HCT116 (cell line): ENCODE results near the gene CDH4. TPM values are rescaled to one million over a fixed set of nuclear protein-coding genes. Genes with fewer than 3 reads are reported as not detected.

Experiments
- ATAC-seq: fragments of 200-7000 bp; cut with Tn5 transposase; 2 replicates; pipeline ENCODE4 v1.9.1; 2020; ENCODE audit warnings: mild to moderate bottlenecking, moderate library complexity
- BruUV-seq: library from RNA; stranded (reverse); fragments of 400-500 nt; replicated peaks from 2 replicates; lab custom pipeline; 2021; lab: Mats Ljungman, UMichigan
- CTCF ChIA-PET: fragments of 300-600 bp; sonication (Branson Sonifier 250); formaldehyde crosslinking; loops from one replicate; lab custom pipeline; 2021; ENCODE audit warnings: antibody characterized with exemption; lab: Charles Lee
- POLR2A ChIA-PET: fragments of 300-600, 350-600 bp; sonication (Branson Sonifier 250); formaldehyde crosslinking; loops from one replicate; lab custom pipeline; 2021; ENCODE audit warnings: antibody characterized with exemption; lab: Charles Lee
- RAD21 ChIA-PET, 2 experiments: fragments of 300-600 bp; sonication (Branson Sonifier 250); formaldehyde crosslinking; loops; one replicate each; lab custom pipeline; 2023; ENCODE audit warnings: low total read pairs in 2 of 2; ENCODE audit not compliant: uncharacterized antibody in 2 of 2, unreplicated experiment in 2 of 2, low non-redundant PET in 1 of 2; lab: Charles Lee
- DNase-seq: peaks from one replicate; pipeline ENCODE4 v3.0.0-alpha.2; 2010; ENCODE audit warnings: low read depth, low spot score
- H2AFZ ChIP-seq: fragments of 200-600 bp; shearing (Covaris generic), sonication (generic); 2 replicates; pipeline ENCODE4 v1.6.1; 2017; ENCODE audit warnings: low read depth, mixed run types, mixed read lengths, antibody characterized with exemption, low read length; ENCODE audit not compliant: poor library complexity, severe bottlenecking
- H3K27ac ChIP-seq: 2 replicates; pipeline ENCODE4 v1.5.1; 2012; ENCODE audit warnings: low read depth, low read length
- H3K27me3 ChIP-seq: fragments of 200-600 bp; sonication (generic); 2 replicates; pipeline ENCODE4 v1.6.1; 2016; ENCODE audit warnings: mixed run types, low read length, mixed read lengths; ENCODE audit not compliant: insufficient read depth
- H3K36me3 ChIP-seq, 2 experiments: fragments of 200-500 bp in 1 of 2; fragments of 200-600 bp in 1 of 2; sonication (Bioruptor generic) in 1 of 2; sonication (generic) in 1 of 2; 2 replicates each; pipeline versions ENCODE4 v1.5.1 to v1.6.1; 2014 to 2016; ENCODE audit warnings: low read length in 2 of 2, inconsistent platforms in 1 of 2, mixed read lengths in 1 of 2, mixed run types in 1 of 2; ENCODE audit not compliant: insufficient read depth in 2 of 2, control insufficient read depth in 1 of 2
- H3K4me1 ChIP-seq, 2 experiments: fragments of 200-600 bp in 1 of 2; sonication (generic) in 1 of 2; 2 replicates each; pipeline versions ENCODE4 v1.5.1 to v1.6.1; 2012 to 2017; ENCODE audit warnings: low read length in 2 of 2, inconsistent platforms in 1 of 2, mild to moderate bottlenecking in 1 of 2, mixed read lengths in 1 of 2, mixed run types in 1 of 2, moderate library complexity in 1 of 2; ENCODE audit not compliant: insufficient read depth in 2 of 2, control insufficient read depth in 1 of 2
- H3K4me2 ChIP-seq: fragments of 200-600 bp; sonication (generic); 2 replicates; pipeline ENCODE4 v1.6.1; 2017; ENCODE audit warnings: mixed run types, low read length, mixed read lengths
- H3K4me3 ChIP-seq, 2 experiments: fragments of 200-600 bp in 1 of 2; sonication (generic) in 1 of 2; replicated peaks in 1 of 2; 2 replicates each; pipeline ENCODE4 v1.5.1; 2011 to 2016; ENCODE audit warnings: low read length in 2 of 2, control low read depth in 1 of 2, low read depth in 1 of 2, mild to moderate bottlenecking in 1 of 2, mixed read lengths in 1 of 2, mixed run types in 1 of 2
- H3K79me2 ChIP-seq: fragments of 200-600 bp; sonication (generic); 2 replicates; pipeline ENCODE4 v1.6.1; 2017; ENCODE audit warnings: mild to moderate bottlenecking, mixed run types, low read length, moderate library complexity, mixed read lengths; ENCODE audit not compliant: insufficient read depth
- H3K9ac ChIP-seq: fragments of 200-600 bp; sonication (generic); 2 replicates; pipeline ENCODE4 v1.6.1; 2016; ENCODE audit warnings: low read length, mixed read lengths
- H3K9me2 ChIP-seq: fragments of 200-600 bp; sonication (generic), shearing (Covaris generic); 2 replicates; pipeline ENCODE4 v1.6.1; 2017; ENCODE audit warnings: mixed run types, mild to moderate bottlenecking, moderate library complexity; ENCODE audit not compliant: insufficient read depth
- H3K9me3 ChIP-seq, 2 experiments: fragments of 200-500 bp in 1 of 2; fragments of 200-600 bp in 1 of 2; sonication (Bioruptor generic) in 1 of 2; sonication (generic) in 1 of 2; 2 replicates each; pipeline ENCODE4 v1.6.1; 2014 to 2017; ENCODE audit warnings: low read length in 2 of 2, mixed read lengths in 2 of 2, inconsistent platforms in 1 of 2, low read depth in 1 of 2, mild to moderate bottlenecking in 1 of 2, mixed run types in 1 of 2, moderate library complexity in 1 of 2; ENCODE audit not compliant: control insufficient read depth in 1 of 2, insufficient read depth in 1 of 2
- H4K20me1 ChIP-seq: fragments of 200-600 bp; sonication (generic), shearing (Covaris generic); 2 replicates; pipeline ENCODE4 v1.6.1; 2017; ENCODE audit warnings: mixed run types, mild to moderate bottlenecking, moderate library complexity; ENCODE audit not compliant: insufficient read depth
- CBX3 ChIP-seq: IDR thresholded peaks from 2 replicates; pipeline ENCODE4 v1.6.1; 2012; ENCODE audit warnings: low read depth
- CEBPB ChIP-seq: IDR thresholded peaks from 2 replicates; pipeline ENCODE4 v1.6.1; 2012; ENCODE audit warnings: low read depth
- EGR1 ChIP-seq: IDR thresholded peaks from 2 replicates; pipeline ENCODE4 v1.6.1; 2012; ENCODE audit warnings: low read depth
- ELF1 ChIP-seq: IDR thresholded peaks from 2 replicates; pipeline ENCODE4 v1.6.1; 2012; ENCODE audit warnings: low read depth, borderline replicate concordance
- POLR2A ChIP-seq: IDR thresholded peaks from 2 replicates; pipeline ENCODE4 v1.7.0; 2011; ENCODE audit warnings: borderline replicate concordance; ENCODE audit not compliant: insufficient read depth, insufficient read length; ENCODE audit errors: extremely low read depth
- RAD21 ChIP-seq: IDR thresholded peaks from 2 replicates; pipeline ENCODE4 v1.6.1; 2012; ENCODE audit warnings: low read depth, mild to moderate bottlenecking
- SIN3A ChIP-seq: IDR thresholded peaks from 2 replicates; pipeline ENCODE4 v1.6.1; 2012; ENCODE audit warnings: low read depth
- SP1 ChIP-seq: IDR thresholded peaks from 2 replicates; pipeline ENCODE4 v1.6.1; 2012; ENCODE audit warnings: low read depth
- SRF ChIP-seq: IDR thresholded peaks from 2 replicates; pipeline ENCODE4 v1.6.1; 2012; ENCODE audit warnings: low read depth
- YY1 ChIP-seq: IDR thresholded peaks from 2 replicates; pipeline ENCODE4 v1.6.1; 2011; ENCODE audit warnings: low read length, low read depth, moderate library complexity, mild to moderate bottlenecking; ENCODE audit not compliant: insufficient replicate concordance; ENCODE audit errors: extremely low read depth
- intact Hi-C: fragments of 100-400 bp; cut with micrococcal nuclease; formaldehyde crosslinking; loops from 2 replicates; pipeline ENCODE4 v1.10.0; 2022
- total RNA-seq: library from RNA; stranded (reverse); gene quantifications from one replicate; pipeline ENCODE4 v1.2.1, GENCODE V29; 2021; ENCODE audit not compliant: unreplicated experiment
- TF ChIP-seq, protein P1 (sequence below): IDR thresholded peaks from 2 replicates; pipeline ENCODE4 v1.6.1; 2011; ENCODE audit warnings: mild to moderate bottlenecking, low read length, moderate library complexity; ENCODE audit not compliant: insufficient replicate concordance; ENCODE audit errors: extremely low read depth
- TF ChIP-seq, protein P2 (sequence below), 3 experiments: fragments of 200-600 bp in 1 of 3; sonication (generic) in 1 of 3; IDR thresholded peaks in 2 of 3; conservative IDR thresholded peaks in 1 of 3; 2 replicates each; pipeline ENCODE4 v1.5.1; 2012 to 2017; ENCODE audit warnings: low read depth in 2 of 3, low read length in 2 of 3, antibody characterized with exemption in 1 of 3, borderline replicate concordance in 1 of 3, control low read depth in 1 of 3, mild to moderate bottlenecking in 1 of 3, mixed read lengths in 1 of 3, mixed run types in 1 of 3, moderate library complexity in 1 of 3; ENCODE audit not compliant: insufficient read depth in 1 of 3

CDH4 gene
- total RNA-seq, 1 experiment from 2014 or later = not detected

DNA sequence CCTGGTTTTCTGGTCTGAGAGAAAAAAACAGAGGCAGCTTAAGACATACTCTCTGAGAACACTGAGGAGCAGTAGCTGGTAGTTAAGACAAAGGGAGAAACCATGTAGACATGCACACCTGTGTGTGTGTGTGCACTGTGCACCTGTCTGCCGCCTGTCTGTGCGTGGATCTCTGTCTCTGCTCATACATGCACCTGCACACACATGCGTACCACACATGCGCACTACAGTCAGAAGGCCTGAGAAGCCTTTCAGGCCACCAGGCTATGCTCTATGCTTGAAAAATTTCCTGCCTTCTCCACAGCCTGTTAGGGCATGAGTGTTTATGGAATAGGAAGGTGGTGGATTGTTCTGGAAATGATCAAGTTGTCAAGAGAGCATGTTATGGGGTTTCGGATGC, 103.5 kb downstream of the CDH4 start (continued):
- TF ChIP-seq, protein P1, sequence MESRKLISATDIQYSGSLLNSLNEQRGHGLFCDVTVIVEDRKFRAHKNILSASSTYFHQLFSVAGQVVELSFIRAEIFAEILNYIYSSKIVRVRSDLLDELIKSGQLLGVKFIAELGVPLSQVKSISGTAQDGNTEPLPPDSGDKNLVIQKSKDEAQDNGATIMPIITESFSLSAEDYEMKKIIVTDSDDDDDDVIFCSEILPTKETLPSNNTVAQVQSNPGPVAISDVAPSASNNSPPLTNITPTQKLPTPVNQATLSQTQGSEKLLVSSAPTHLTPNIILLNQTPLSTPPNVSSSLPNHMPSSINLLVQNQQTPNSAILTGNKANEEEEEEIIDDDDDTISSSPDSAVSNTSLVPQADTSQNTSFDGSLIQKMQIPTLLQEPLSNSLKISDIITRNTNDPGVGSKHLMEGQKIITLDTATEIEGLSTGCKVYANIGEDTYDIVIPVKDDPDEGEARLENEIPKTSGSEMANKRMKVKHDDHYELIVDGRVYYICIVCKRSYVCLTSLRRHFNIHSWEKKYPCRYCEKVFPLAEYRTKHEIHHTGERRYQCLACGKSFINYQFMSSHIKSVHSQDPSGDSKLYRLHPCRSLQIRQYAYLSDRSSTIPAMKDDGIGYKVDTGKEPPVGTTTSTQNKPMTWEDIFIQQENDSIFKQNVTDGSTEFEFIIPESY = no peak
- no peak for TF ChIP-seq SRF
- no peak for TF ChIP-seq ELF1
- TF ChIP-seq POLR2A = no peak

DNA sequence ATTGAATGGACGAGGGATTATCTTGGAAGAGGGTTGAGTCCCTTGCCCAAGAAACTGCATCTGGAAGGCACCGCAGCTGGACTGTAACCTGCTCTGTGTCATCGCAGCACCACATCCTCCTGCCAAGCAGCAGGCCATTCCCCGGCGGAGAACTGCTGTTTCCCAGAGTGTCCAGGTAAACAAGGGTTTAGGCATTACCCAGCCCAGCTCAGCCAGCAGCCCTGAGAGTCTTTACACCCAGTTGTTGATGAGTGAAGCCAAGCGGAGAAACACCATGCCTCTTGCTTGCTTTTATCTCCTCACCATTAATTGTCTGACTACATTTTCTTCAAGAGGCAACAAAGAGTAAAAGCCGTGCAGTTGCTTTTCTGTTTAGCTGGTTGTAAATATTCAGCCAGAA, 104.1 kb downstream of the CDH4 start:
- H4K20me1 ChIP-seq = no peaks in the 10 kb centered on the region
- H3K79me2 ChIP-seq = no peaks in the 10 kb centered on the region
- no peaks in the 10 kb centered on the region for H3K27me3 ChIP-seq
- no peaks in the 10 kb centered on the region for H3K36me3 ChIP-seq
- POLR2A ChIA-PET = no interaction called here
- no peaks in the 10 kb centered on the region for H3K4me1 ChIP-seq
- intact Hi-C loops = no loop called here
- BruUV-seq = no TSS peak
- no peak overlapping the region for H2AFZ ChIP-seq
- no peaks in the 10 kb centered on the region for H3K9me2 ChIP-seq
- H3K4me3 ChIP-seq = no peak overlapping the region
- ATAC-seq (no peak), DNase-seq (no peak)
- RAD21 ChIA-PET = no interaction called here
- CTCF ChIA-PET = no interaction called here
- TF ChIP-seq SIN3A (no peak), CBX3 (no peak)
- TF ChIP-seq, all 23 proteins: peak for 0
- H3K9ac ChIP-seq = no peak overlapping the region
- no peak overlapping the region for H3K4me2 ChIP-seq
- no peak overlapping the region for H3K27ac ChIP-seq
- peaks cover 0 to 6% of the 10 kb centered on the region in 2 experiments; a peak in 2 of 4 replicates for H3K9me3 ChIP-seq

DNA sequence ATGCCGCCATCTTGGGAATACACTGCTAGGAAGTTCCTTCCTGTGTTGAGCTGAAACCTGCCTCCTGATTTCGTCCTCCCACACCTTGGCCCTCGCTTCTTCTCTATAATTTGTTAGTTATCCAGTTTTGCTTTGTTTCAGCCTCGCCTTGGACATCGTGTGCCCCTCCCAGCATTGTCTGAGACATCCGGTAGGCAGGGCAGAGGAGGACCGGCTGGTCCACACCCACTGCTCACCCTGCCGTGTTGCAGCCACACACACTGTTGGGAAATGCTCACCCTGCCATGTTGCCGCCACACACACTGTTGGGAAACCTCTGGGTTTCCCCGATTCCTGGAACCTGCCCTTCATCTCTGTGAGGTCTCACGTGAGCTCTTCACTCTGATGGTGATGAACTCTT, 105.1 kb downstream of the CDH4 start:
- no peaks in the 10 kb centered on the region for H4K20me1 ChIP-seq
- intact Hi-C loops = no loop called here
- no peaks in the 10 kb centered on the region for H3K79me2 ChIP-seq
- H2AFZ ChIP-seq = no peak overlapping the region
- H3K9me3 ChIP-seq = peaks cover 0 to 6% of the 10 kb centered on the region in 2 experiments; a peak in 2 of 4 replicates
- H3K27me3 ChIP-seq = no peaks in the 10 kb centered on the region
- RAD21 ChIA-PET = no interaction called here
- no peak overlapping the region for H3K9ac ChIP-seq
- no peaks in the 10 kb centered on the region for H3K36me3 ChIP-seq
- H3K4me3 ChIP-seq = no peak overlapping the region
- H3K4me2 ChIP-seq = no peak overlapping the region
- no peaks in the 10 kb centered on the region for H3K9me2 ChIP-seq
- POLR2A ChIA-PET = no interaction called here
- no peak overlapping the region for H3K27ac ChIP-seq
- no peaks in the 10 kb centered on the region for H3K4me1 ChIP-seq
- CTCF ChIA-PET = no interaction called here
- no TSS peak for BruUV-seq
- no peak for DNase-seq
- ATAC-seq = no peak
- TF ChIP-seq YY1 (no peak), CEBPB (no peak), SP1 (no peak), RAD21 (no peak), EGR1 (no peak)
- TF ChIP-seq, protein P2, sequence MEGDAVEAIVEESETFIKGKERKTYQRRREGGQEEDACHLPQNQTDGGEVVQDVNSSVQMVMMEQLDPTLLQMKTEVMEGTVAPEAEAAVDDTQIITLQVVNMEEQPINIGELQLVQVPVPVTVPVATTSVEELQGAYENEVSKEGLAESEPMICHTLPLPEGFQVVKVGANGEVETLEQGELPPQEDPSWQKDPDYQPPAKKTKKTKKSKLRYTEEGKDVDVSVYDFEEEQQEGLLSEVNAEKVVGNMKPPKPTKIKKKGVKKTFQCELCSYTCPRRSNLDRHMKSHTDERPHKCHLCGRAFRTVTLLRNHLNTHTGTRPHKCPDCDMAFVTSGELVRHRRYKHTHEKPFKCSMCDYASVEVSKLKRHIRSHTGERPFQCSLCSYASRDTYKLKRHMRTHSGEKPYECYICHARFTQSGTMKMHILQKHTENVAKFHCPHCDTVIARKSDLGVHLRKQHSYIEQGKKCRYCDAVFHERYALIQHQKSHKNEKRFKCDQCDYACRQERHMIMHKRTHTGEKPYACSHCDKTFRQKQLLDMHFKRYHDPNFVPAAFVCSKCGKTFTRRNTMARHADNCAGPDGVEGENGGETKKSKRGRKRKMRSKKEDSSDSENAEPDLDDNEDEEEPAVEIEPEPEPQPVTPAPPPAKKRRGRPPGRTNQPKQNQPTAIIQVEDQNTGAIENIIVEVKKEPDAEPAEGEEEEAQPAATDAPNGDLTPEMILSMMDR (IDR thresholded peaks at IDR 0.05 in 2 of 3, conservative IDR thresholded peaks at IDR 0.05 in 1 of 3; ENCODE audit: borderline replicate concordance in 1 of 3, insufficient read depth in 1 of 3, low read depth in 2 of 3, low read length in 2 of 3) = no peak
